GM12878 (cell line): ENCODE results near the gene CGB2. TPM values are rescaled to one million over a fixed set of nuclear protein-coding genes. Genes with fewer than 3 reads are reported as not detected.

Experiments used
- ATAC-seq: fragments of 200-7000 bp; cut with Tn5 transposase; 3 replicates; pipeline ENCODE4 v1.9.1; 2020; ENCODE audit warnings: mild to moderate bottlenecking, moderate library complexity
- BruUV-seq: library from RNA; stranded (reverse); fragments of 400-500 nt; replicated peaks from 2 replicates; lab custom pipeline; 2021; lab: Mats Ljungman, UMichigan
- CTCF ChIA-PET: fragments of 300-600 bp; sonication (Branson Sonifier 250); formaldehyde crosslinking; extraction: SDS; loops from one replicate; lab custom pipeline; 2021; ENCODE audit warnings: inconsistent platforms; lab: Yijun Ruan, JAX
- POLR2A ChIA-PET: fragments of 350-600 bp; formaldehyde crosslinking; extraction: SDS; loops from one replicate; lab custom pipeline; 2021; ENCODE audit warnings: inconsistent platforms; lab: Charles Lee
- RAD21 ChIA-PET: fragments of 300-600 bp; sonication (Branson Sonifier 250); formaldehyde crosslinking; loops from one replicate; lab custom pipeline; 2023; ENCODE audit warnings: antibody characterized with exemption; ENCODE audit not compliant: unreplicated experiment; lab: Charles Lee
- SMC1A ChIA-PET: fragments of 300-600 bp; sonication (Branson Sonifier 250); formaldehyde crosslinking; loops from one replicate; lab custom pipeline; 2023; ENCODE audit not compliant: unreplicated experiment, uncharacterized antibody; lab: Charles Lee
- DNase-seq: peaks from one replicate; pipeline ENCODE4 v3.0.0-alpha.2; 2011; ENCODE audit warnings: low read depth, low spot score
- FAIRE-seq: peaks from 3 replicates; lab custom pipeline; 2011; peaks lifted over from hg19 to GRCh38; lab: Jason Lieb, UNC
- H2AFZ ChIP-seq: 2 replicates; pipeline ENCODE4 v1.6.0; 2011; ENCODE audit warnings: low read depth, low read length, control low read depth; ENCODE audit not compliant: control insufficient read depth
- H3K27ac ChIP-seq: 2 replicates; pipeline ENCODE4 v1.5.1; 2011; ENCODE audit warnings: control low read depth; ENCODE audit not compliant: control insufficient read depth, insufficient read depth
- H3K27me3 ChIP-seq, 2 experiments: replicated peaks in 1 of 2; 2 replicates each; pipeline versions ENCODE4 v1.6.0 to v1.6.1; 2011; ENCODE audit warnings: low read length in 1 of 2; ENCODE audit not compliant: control insufficient read depth in 2 of 2, insufficient read depth in 2 of 2
- H3K36me3 ChIP-seq, 2 experiments: 2 replicates each; pipeline ENCODE4 v1.5.1; 2011; ENCODE audit warnings: low read length in 1 of 2; ENCODE audit not compliant: control insufficient read depth in 2 of 2, insufficient read depth in 2 of 2
- H3K4me1 ChIP-seq: 2 replicates; pipeline ENCODE4 v1.6.1; 2011; ENCODE audit warnings: mild to moderate bottlenecking, low read length, moderate library complexity, mixed read lengths; ENCODE audit not compliant: control insufficient read depth, insufficient read depth
- H3K4me2 ChIP-seq: 2 replicates; pipeline ENCODE4 v1.6.0; 2011; ENCODE audit warnings: control low read depth; ENCODE audit not compliant: control insufficient read depth, insufficient read depth
- H3K4me3 ChIP-seq: fragments of 200-600 bp; sonication (generic); 2 replicates; pipeline ENCODE4 v1.5.1; 2016
- H3K79me2 ChIP-seq: 2 replicates; pipeline ENCODE4 v1.6.0; 2011; ENCODE audit warnings: low read length; ENCODE audit not compliant: control insufficient read depth, insufficient read depth
- H3K9ac ChIP-seq: 2 replicates; pipeline ENCODE4 v1.8.0; 2011; ENCODE audit warnings: low read length, control low read depth, mixed read lengths; ENCODE audit not compliant: control insufficient read depth, insufficient read depth
- H3K9me3 ChIP-seq: replicated peaks from 3 replicates; pipeline ENCODE4 v1.5.1; 2011; ENCODE audit warnings: mild to moderate bottlenecking, low read length; ENCODE audit not compliant: control insufficient read depth, insufficient read depth
- H4K20me1 ChIP-seq: 2 replicates; pipeline ENCODE4 v1.6.0; 2011; ENCODE audit not compliant: control insufficient read depth, insufficient read depth
- CBFB ChIP-seq: IDR thresholded peaks from 2 replicates; pipeline ENCODE4 v1.6.1; 2016; ENCODE audit warnings: antibody characterized with exemption, low read depth
- CEBPZ ChIP-seq: fragments of 150-350 bp; IDR thresholded peaks from 2 replicates; pipeline ENCODE4 v1.6.1; 2016; ENCODE audit warnings: low read depth, low read length
- DPF2 ChIP-seq: fragments of 450-650 bp; IDR thresholded peaks from 2 replicates; pipeline ENCODE4 v1.6.1; 2017; ENCODE audit warnings: mild to moderate bottlenecking
- ESRRA ChIP-seq: IDR thresholded peaks from 2 replicates; pipeline ENCODE4 v1.6.1; 2012; ENCODE audit warnings: mild to moderate bottlenecking, low read length, improper control_type of control experiment
- FOXM1 ChIP-seq: IDR thresholded peaks from 2 replicates; pipeline ENCODE4 v1.6.1; 2012; ENCODE audit warnings: low read depth, mild to moderate bottlenecking, inconsistent platforms, low read length, moderate library complexity
- HDGF ChIP-seq: fragments of 450-650 bp; IDR thresholded peaks from 2 replicates; pipeline ENCODE4 v1.6.1; 2016; ENCODE audit warnings: antibody characterized with exemption
- KAT2A ChIP-seq: conservative IDR thresholded peaks from 2 replicates; pipeline ENCODE4 v1.6.1; 2011; ENCODE audit warnings: low read depth, low read length; ENCODE audit not compliant: control insufficient read depth
- TCF3 ChIP-seq: IDR thresholded peaks from 2 replicates; pipeline ENCODE4 v1.6.1; 2012; ENCODE audit warnings: low read depth, mild to moderate bottlenecking, low read length, borderline replicate concordance; ENCODE audit not compliant: insufficient read depth
- USF1 ChIP-seq: IDR thresholded peaks from 2 replicates; pipeline ENCODE4 v1.6.1; 2011; ENCODE audit warnings: borderline replicate concordance, low read depth, mild to moderate bottlenecking, moderate library complexity, mixed read lengths, low read length; ENCODE audit not compliant: insufficient read depth; ENCODE audit errors: extremely low read length
- ZNF384 ChIP-seq: IDR thresholded peaks from 2 replicates; pipeline ENCODE4 v1.6.1; 2012; ENCODE audit warnings: low read depth, mild to moderate bottlenecking, low read length, improper control_type of control experiment, borderline replicate concordance
- WGBS: methylation state at CpG from one replicate; pipeline ENCODE4 v1.1.6; 2016; ENCODE audit warnings: low lambda C conversion rate; ENCODE audit not compliant: insufficient replicate concordance, insufficient coverage; ENCODE audit errors: missing lambda C conversion rate; 5-methylcytosine and 5-hydroxymethylcytosine counted together
- in situ Hi-C: fragments of 300-500 bp; cut with MboI; formaldehyde crosslinking; loops from 9 replicates; pipeline ENCODE4 v1.14.3; 2018; ENCODE audit warnings: mixed read lengths
- intact Hi-C: fragments of 100-400 bp; cut with micrococcal nuclease; formaldehyde crosslinking; loops from one replicate; pipeline ENCODE4 v1.14.2; 2022; ENCODE audit not compliant: unreplicated experiment
- polyA plus RNA-seq, 11 experiments: library from polyadenylated mRNA; depleted of rRNA in 4 of 11; unstranded in 6 of 11; stranded (reverse) in 5 of 11; fragments of >200 nt; fragmentation: Nextera tagmentation in 4 of 11; fragmentation: Illumina TruSeq in 1 of 11; extraction: Ambion mirVana in 4 of 11; extraction: Trizol in 1 of 11; gene quantifications; 1 replicate in 1 of 11; 2 replicates in 10 of 11; pipeline versions ENCODE4 v1.2.1 to v1.2.3, GENCODE V29; 2011 to 2016; ENCODE audit warnings: inconsistent platforms in 2 of 11, missing spikeins in 2 of 11, low read depth in 1 of 11
- total RNA-seq, 4 experiments: library from RNA; depleted of rRNA in 3 of 4; stranded (reverse); fragments of >200 nt in 3 of 4; fragmentation: Illumina TruSeq in 1 of 4; extraction: Trizol in 1 of 4; gene quantifications; 2 replicates each; pipeline versions ENCODE4 v1.2.1 to v1.2.3, GENCODE V29; 2013 to 2021
- TF ChIP-seq, protein P1 (sequence below): fragments of 450-650 bp; IDR thresholded peaks from 2 replicates; pipeline ENCODE4 v1.6.1; 2018; ENCODE audit warnings: mild to moderate bottlenecking, low read depth, moderate library complexity; ENCODE audit not compliant: partially characterized antibody
- TF ChIP-seq, protein P2 (sequence below): fragments of 450-650 bp; formaldehyde crosslinking; IDR thresholded peaks from 2 replicates; pipeline ENCODE4 v1.4.0; 2020; ENCODE audit warnings: mild to moderate bottlenecking, moderate library complexity

The CGB2 gene
- total and polyA plus RNA-seq, 10 of the 15 experiments (the other 5 are each of a cell fraction or from before 2014, with no cell fraction given) = 0.20 to 0.37 TPM; not detected in 8

DNA sequence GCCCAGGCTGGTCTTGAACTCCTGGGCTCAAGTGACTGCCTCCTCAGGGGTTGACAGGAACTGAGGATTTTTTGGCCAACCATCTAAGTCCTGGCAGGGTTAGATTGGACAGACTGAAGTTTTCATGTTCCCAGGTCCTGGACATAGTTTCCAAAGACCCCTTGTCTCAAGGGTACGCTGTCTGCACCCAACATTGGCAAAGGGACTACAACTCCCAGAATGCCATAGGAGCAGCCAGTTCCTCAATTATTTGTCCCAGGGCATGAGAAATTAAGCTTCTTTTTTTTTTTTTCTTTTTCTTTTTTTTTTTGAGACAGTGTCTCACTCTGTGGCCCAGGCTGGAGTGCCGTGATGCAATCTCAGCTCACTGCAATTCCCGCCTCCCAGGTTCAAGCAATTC is 45.5 kb upstream of the CGB2 start (continued):
- no peak for TF ChIP-seq CEBPZ
- no peak for TF ChIP-seq ZNF384

DNA sequence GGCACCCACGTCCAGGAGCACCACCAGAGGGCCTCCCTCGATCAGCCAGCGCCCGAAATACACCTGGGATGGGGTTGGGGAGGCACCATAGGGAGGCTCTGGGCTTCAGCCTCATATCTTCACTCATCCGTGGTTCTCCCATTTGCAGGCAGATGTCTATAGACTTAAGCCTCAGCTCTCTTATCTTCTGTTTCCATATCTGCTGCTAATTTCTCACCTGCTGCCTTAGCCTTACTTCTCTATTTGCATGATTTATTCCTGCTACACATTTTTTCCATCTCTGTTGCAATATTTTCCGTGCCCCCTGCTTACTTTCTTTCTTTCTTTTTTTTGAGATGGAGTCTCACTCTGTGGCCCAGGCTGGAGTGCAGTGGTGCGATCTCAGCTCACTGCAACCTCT is 44.4 kb upstream of the CGB2 start:
- Histone ChIP-seq H3K9ac (no peak overlapping the region), H2AFZ (no peak overlapping the region), H3K27ac (no peak overlapping the region), H3K79me2 (peaks cover 20% of the 10 kb centered on the region), H3K4me1 (peaks cover 3% of the 10 kb centered on the region), H3K9me3 (no peaks in the 10 kb centered on the region), H3K4me3 (no peak overlapping the region), H4K20me1 (no peaks in the 10 kb centered on the region), H3K27me3 (no peaks in the 10 kb centered on the region), H3K4me2 (no peak overlapping the region), H3K36me3 (peaks cover 4 to 27% of the 10 kb centered on the region in 2 experiments; a peak in 3 of 4 replicates)
- in situ Hi-C loops = no loop called here
- ChIA-PET SMC1A (interaction anchor here (0.7 kb wide), 1 partner anchor 21 kb away, joined by 3 read pairs; no protein-coding TSS in a partner anchor), POLR2A (no interaction called here), RAD21 (no interaction called here), CTCF (interaction anchor here (0.6 to 2.5 kb wide), 5 partner anchors 7 to 199 kb away, joined by 3 to 11 read pairs (median 4); no protein-coding TSS in a partner anchor)
- FAIRE-seq = no peak
- intact Hi-C loops = no loop called here
- no peak for ATAC-seq
- no peak for DNase-seq
- 84% methylated on average over 7 of the region's 7 CpGs for WGBS
- BruUV-seq = no TSS peak
- TF ChIP-seq USF1 (no peak), HDGF (no peak), ESRRA (no peak), TCF3 (no peak), KAT2A (no peak), FOXM1 (no peak), CBFB (no peak), DPF2 (no peak)
- TF ChIP-seq, protein P1, sequence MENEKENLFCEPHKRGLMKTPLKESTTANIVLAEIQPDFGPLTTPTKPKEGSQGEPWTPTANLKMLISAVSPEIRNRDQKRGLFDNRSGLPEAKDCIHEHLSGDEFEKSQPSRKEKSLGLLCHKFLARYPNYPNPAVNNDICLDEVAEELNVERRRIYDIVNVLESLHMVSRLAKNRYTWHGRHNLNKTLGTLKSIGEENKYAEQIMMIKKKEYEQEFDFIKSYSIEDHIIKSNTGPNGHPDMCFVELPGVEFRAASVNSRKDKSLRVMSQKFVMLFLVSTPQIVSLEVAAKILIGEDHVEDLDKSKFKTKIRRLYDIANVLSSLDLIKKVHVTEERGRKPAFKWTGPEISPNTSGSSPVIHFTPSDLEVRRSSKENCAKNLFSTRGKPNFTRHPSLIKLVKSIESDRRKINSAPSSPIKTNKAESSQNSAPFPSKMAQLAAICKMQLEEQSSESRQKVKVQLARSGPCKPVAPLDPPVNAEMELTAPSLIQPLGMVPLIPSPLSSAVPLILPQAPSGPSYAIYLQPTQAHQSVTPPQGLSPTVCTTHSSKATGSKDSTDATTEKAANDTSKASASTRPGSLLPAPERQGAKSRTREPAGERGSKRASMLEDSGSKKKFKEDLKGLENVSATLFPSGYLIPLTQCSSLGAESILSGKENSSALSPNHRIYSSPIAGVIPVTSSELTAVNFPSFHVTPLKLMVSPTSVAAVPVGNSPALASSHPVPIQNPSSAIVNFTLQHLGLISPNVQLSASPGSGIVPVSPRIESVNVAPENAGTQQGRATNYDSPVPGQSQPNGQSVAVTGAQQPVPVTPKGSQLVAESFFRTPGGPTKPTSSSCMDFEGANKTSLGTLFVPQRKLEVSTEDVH = no peak
- TF ChIP-seq, protein P2, sequence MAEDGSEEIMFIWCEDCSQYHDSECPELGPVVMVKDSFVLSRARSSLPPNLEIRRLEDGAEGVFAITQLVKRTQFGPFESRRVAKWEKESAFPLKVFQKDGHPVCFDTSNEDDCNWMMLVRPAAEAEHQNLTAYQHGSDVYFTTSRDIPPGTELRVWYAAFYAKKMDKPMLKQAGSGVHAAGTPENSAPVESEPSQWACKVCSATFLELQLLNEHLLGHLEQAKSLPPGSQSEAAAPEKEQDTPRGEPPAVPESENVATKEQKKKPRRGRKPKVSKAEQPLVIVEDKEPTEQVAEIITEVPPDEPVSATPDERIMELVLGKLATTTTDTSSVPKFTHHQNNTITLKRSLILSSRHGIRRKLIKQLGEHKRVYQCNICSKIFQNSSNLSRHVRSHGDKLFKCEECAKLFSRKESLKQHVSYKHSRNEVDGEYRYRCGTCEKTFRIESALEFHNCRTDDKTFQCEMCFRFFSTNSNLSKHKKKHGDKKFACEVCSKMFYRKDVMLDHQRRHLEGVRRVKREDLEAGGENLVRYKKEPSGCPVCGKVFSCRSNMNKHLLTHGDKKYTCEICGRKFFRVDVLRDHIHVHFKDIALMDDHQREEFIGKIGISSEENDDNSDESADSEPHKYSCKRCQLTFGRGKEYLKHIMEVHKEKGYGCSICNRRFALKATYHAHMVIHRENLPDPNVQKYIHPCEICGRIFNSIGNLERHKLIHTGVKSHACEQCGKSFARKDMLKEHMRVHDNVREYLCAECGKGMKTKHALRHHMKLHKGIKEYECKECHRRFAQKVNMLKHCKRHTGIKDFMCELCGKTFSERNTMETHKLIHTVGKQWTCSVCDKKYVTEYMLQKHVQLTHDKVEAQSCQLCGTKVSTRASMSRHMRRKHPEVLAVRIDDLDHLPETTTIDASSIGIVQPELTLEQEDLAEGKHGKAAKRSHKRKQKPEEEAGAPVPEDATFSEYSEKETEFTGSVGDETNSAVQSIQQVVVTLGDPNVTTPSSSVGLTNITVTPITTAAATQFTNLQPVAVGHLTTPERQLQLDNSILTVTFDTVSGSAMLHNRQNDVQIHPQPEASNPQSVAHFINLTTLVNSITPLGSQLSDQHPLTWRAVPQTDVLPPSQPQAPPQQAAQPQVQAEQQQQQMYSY (CRISPR knock-in tag) = no peak
